Astrocyte of the hippocampus (primary cell): Measurements from ENCODE around the gene ADRA2B.
"Not testable (repeated sequence)": the region's sequence is repeated elsewhere in the genome, so short reads cannot be mapped to it uniquely, and the experiment has no call there.

Experiments used
- DNase-seq: peaks from one replicate; pipeline ENCODE4 v3.0.0; 2011; ENCODE audit warnings: low read depth, low spot score

Gene ADRA2B

GRCh38 chr2:96069878-96070277 lies 46.5 kb downstream of the ADRA2B start:
- not testable (repeated sequence) for DNase-seq

GRCh38 chr2:96067902-96068581 lies 48.3 kb downstream of the ADRA2B start:
- not testable (repeated sequence) for DNase-seq

- not testable (repeated sequence) for DNase-seq
Observed at GRCh38 chr2:96067098-96067660, 49.2 kb downstream of the ADRA2B start.

GRCh38 chr2:96066511-96066910 lies 49.9 kb downstream of the ADRA2B start:
- DNase-seq, result not testable (repeated sequence)

- DNase-seq, result not testable (repeated sequence)
Observed at GRCh38 chr2:96065954-96066353, 50.4 kb downstream of the ADRA2B start.

GRCh38 chr2:96065381-96065930 lies 50.9 kb downstream of the ADRA2B start:
- DNase-seq, result no peak

GRCh38 chr2:96064760-96065159 lies 51.6 kb downstream of the ADRA2B start:
- not testable (repeated sequence) for DNase-seq

GRCh38 chr2:96064047-96064675 lies 52.2 kb downstream of the ADRA2B start:
- DNase-seq, result not testable (repeated sequence)

- DNase-seq, result peak; percentile 60
Observed at GRCh38 chr2:96063116-96063899, 53.1 kb downstream of the ADRA2B start.
